ENCODE measurements around the gene SNRNP40.
A peak's percentile ranks its signal among the peaks of the same experiment; 100 is the strongest.
"Not testable (repeated sequence)": the region's sequence is repeated elsewhere in the genome, so short reads cannot be mapped to it uniquely, and the experiment has no call there.

Gene SNRNP40

GRCh38 chr1:31296486-31297276, at the start of gene SNRNP40, which contains the start of gene ZCCHC17:
Gene SNRNP40 (minus strand): TSS chr1:31296788. CDS start chr1:31296751, 37 bp downstream.
Gene ZCCHC17 (plus strand): TSS chr1:31297032. CDS start chr1:31310099, 13,067 bp downstream.
- DNase-seq = peak; percentile 96

DNA sequence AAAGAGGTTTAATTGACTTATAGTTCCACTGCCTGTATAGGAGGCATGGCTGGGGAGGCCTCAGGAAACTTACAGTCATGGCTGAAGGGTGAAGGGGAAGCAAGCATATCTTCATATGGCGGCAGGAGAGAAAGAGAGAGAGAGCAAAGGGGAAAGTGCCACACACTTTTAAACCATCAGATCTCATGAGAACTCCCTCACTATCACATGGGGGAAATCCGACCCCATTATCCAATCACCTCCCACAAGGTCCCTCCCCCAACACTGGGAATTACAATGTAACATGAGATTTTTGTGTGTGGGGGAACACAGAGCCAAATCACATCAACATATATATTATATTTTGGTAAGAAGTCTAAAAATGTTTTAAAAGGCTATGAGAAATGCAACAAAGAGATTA, 49.0 kb upstream of the SNRNP40 start:
- no peak for DNase-seq

DNA sequence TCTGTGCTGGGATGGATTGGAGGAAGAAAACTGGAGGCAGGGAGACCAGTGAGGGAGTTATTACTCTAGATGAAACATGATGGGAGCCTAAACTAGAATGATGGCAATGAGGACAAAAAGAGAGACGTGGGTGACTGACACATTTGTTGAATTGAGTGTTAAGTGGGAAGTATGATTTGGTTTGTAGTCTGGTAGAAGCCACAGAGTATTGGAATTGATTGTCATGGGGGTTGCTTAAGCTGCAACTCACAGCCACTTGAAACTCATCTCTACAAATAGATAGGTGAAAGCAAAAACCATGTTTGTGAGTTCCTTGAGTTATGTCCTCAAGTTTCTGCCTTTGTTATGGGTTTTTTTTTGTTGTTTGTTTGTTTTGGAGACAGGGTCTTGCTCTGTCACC, 47.9 kb upstream of the SNRNP40 start:
- no peak for DNase-seq

GRCh38 chr1:31336687-31337467, 40.3 kb upstream of the SNRNP40 start:
- no peak for DNase-seq

DNA sequence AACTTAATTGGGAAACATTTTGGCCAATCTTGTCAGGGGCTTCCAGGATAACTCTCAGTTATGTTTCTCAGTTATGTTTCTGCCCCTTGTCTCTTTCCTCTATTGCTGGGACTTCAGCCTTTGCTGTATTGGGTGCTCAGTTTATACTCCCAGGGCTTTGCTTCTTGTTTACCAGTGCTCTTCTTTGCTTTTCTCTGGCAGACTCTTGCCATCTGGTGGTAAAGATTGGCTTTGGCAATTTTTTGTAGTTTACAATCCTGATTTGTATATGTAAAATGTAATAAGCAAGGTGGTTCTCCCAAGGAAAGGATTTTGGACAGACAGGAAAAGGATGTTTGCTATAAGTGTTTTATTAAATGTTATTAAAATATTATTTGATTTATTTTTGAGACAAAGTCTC, 38.4 kb upstream of the SNRNP40 start:
- DNase-seq = no peak

GRCh38 chr1:31327381-31327780, 30.8 kb upstream of the SNRNP40 start:
- no peak for DNase-seq

DNA sequence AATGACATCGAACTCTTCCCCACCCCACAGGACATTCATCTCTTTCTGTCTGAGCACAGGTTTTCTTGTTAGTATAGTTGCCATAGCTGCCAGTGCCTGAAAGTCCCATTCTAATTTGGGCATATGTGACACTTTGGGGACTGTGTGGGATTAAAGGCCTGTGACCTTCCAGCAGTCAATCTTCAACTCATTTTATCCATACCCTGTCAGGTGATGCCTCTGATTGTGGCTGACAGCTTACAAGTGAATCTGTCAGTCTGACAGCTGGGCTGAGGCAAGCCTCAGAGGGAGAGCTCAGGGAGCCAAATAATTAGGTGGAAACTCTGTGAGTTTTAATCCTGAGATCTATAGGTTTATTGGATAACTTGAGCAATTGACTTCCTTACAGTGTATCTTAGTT, 29.9 kb upstream of the SNRNP40 start:
- no peak for DNase-seq

DNA sequence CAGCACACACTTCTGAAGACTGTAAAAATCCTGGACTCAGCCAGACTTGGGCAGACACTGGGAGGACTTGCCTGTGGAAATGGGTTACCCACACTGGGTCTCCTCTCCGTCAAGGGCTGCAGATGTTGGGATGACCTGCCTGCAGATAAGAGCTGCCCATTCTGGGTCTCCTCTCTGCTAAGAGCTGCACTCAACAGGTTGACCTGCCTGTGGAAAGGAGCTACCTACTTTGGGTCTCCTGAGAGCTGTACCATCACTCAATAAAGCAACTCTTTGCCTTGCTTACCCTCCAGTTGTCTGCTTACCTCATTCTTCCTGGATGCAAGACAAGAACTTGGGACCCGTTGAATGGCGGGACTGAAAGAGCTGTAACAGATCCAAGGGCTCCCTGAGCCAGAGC, 28.4 kb upstream of the SNRNP40 start:
- DNase-seq = no peak

- no peak for DNase-seq
Measured at GRCh38 chr1:31324093-31324492, 27.5 kb upstream of the SNRNP40 start.

DNA sequence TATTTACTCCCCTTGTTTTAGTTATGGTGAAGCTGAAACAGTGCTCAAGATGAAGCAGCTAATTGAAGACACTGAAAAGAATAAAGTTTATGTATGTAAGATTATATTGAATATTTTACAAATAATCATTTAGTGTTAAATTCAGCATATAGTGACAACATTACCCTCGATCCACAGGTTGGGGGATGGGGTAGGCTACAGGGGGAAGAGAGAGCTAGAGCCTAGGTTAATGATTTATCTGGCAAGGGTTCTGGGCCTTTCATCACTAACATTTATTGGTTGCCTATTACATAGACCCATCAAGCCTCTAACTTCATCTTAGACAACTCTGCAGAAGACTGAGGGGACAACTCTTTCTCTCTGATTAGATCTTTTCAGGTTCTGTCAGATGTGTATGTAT, 21.6 kb upstream of the SNRNP40 start:
- DNase-seq = no peak

DNA sequence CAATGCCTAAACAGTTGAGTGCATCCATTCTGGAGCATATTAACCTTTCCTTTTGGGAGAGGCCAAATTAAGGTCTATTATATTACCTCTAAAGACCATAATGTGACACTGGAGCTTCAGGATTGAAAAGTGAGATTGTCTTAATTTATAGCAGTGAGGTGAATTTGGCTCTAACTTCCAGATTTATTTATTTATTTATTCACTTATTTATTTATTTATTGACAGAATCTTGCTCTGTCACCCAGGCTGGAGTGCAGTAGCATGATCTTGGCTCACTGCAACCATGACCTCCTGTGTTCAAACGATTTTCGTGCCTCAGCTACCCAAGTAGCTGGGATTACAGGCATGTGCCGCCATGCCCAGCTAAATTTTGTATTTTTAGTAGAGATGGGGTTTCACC, 19.3 kb upstream of the SNRNP40 start:
- DNase-seq = no peak

DNA sequence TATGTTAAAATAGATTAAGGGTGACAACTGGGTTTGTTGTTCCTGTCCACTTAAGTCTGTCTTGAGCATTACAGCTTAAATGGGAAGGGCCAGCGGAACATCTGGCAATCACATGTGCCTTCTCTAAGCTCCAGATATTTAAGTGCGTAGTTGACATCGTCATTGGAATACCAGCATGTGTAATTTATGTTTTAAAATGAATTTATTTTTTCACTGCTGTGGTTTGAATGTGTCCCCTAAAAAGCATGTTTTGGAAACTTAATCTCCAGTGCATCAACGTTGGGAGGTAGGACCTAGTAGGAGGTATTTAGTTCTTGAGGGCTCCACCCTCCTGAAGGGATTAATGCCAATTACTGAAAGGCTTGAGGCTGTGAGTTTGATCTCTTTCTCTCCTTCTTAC, 13.6 kb upstream of the SNRNP40 start:
- DNase-seq = no peak

DNA sequence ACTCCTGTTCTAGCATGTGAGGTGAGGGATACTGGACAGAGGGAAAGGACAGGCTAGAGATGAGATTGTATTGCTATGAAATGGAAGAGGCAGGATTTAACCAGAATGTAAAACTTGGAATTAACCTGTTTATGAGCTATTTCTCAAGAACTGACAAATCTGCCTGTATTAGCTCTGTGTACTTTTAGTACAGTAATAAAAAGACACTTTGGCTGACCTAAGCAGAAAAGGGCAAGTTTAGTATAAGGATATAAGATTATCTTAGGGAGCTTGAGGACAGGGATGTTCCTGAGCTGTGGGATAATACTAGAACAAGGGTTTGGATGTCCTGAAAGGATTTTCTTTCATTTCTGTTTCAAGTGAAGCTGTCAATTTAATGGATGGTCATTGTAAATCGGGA, 11.4 kb upstream of the SNRNP40 start:
- no peak for DNase-seq

- DNase-seq = no peak
Measured at GRCh38 chr1:31306278-31306677, 9.7 kb upstream of the SNRNP40 start.

DNA sequence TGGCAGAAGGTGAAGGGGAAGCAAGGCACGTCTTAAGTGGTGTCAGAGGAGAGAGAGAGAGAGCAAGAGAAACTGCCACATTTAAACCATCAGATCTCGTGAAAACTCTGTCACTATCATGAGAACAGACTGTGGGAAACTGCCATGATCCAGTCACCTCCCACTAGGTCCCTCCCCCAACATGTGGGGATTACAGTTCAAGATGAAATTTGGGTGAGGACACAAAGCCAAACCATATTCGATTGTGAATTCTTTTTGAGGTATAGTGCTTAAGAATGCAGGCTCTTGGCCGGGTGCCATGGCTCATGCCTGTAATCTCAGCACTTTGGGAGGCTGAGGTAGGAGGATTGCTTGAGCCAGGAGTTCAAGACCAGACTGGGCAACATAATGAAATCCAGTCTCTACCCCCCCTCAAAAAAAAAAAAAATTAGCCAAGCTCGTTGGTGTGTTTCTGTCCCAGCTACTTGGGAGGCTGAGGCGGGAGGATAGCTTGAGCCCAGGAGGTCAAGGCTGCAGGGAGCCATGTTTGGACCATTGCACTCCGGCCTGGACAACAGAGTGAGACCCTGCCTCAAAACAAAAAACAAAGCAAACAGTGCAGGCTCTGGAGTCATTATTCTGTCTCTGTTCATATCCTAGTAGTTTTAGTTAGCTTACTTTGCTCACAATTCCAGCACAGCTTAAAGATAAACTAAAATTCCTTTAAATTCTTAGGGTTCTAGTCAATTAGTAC, 6.3 kb upstream of the SNRNP40 start:
- no peak for DNase-seq

DNA sequence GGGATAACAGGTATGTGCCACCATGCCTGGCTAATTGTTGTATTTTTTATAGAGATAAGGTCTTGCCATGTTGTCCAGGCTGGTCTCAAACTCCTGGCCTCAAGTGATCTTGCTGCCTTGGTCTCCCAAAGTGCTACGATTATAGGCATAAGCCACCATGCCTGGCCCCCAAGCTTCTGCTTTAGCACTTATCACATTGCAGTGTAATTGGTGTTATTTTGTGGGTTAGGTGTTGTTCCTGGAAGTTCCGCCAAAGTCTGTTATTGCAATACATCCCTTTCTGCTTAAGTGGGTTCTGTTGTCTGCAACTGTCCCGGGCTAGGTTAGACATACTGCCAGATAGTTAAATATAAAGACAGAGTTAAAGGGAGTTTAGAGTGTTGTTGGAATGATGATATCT, 3.6 kb upstream of the SNRNP40 start:
- DNase-seq = no peak

- DNase-seq = no peak
Measured at GRCh38 chr1:31299365-31299764, 2.8 kb upstream of the SNRNP40 start.

- DNase-seq = peak; percentile 4
Measured at GRCh38 chr1:31297277-31298247, 974 bp upstream of the SNRNP40 start.

- no peak for DNase-seq
Measured at GRCh38 chr1:31295874-31296485, 608 bp downstream of the SNRNP40 start.

DNA sequence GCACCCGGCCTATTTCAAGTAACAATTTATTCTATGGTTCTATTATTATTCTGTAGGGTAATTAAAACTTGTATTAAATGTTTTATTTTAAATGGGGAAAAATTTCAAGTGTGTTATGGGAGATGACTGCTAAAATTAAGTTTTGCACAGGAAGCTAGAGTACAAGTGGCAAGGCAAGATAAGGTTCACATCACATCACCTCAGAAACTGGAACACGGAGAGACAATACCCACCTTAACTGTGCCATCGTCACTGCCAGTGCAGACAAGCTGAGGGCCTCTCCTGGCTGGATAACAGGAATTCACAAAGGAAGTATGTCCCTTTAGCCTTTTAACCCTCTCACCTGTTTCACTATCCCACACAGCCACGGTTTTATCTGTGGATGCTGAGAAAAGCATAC, 7.6 kb downstream of the SNRNP40 start:
- no peak for DNase-seq

- not testable (repeated sequence) for DNase-seq
Measured at GRCh38 chr1:31287791-31288190, 8.8 kb downstream of the SNRNP40 start.

DNA sequence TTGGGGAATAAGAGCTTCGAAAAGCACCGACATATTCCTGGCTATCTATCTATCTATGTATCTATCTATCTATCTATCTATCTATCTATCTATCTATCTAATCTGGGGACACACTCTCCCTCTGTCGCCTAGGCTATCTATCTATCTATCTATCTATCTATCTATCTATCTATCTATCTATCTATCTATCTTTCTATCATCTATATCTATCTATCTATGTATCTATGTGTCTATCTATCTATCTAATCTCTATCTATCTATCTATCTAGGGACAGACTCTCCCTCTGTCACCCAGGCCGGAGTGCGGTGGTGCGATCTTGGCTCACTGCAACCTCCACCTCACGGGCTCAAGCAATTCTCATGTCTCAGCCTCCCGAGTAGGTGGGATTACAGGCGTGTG, 14.2 kb downstream of the SNRNP40 start:
- not testable (repeated sequence) for DNase-seq

All from stimulated activated CD4-positive, alpha-beta T cell treated with anti-CD3 and anti-CD28 coated beads, Interleukin-4, amount 100 ng/mL, for 24 hours (primary cell).